Measurements from ENCODE around the gene KCNJ2.

Gene KCNJ2

GRCh38 chr17:70205401-70205800 is 36.1 kb downstream of the KCNJ2 start:
- DNase-seq (ENCODE audit: low read depth in 2 of 2): no peak

- no peak for DNase-seq (ENCODE audit: low read depth in 2 of 2)
These were observed 37.2 kb downstream of the KCNJ2 start for GRCh38 chr17:70206361-70207010.

- no peak for DNase-seq (ENCODE audit: low read depth in 2 of 2)
These were observed 37.9 kb downstream of the KCNJ2 start for GRCh38 chr17:70207184-70207583.

- no peak for DNase-seq (ENCODE audit: low read depth in 2 of 2)
These were observed 38.9 kb downstream of the KCNJ2 start for GRCh38 chr17:70208080-70208794.

- no peak for DNase-seq (ENCODE audit: low read depth in 2 of 2)
These were observed 39.7 kb downstream of the KCNJ2 start for GRCh38 chr17:70208825-70209555.

- DNase-seq (ENCODE audit: low read depth in 2 of 2): no peak
These were observed 46.3 kb downstream of the KCNJ2 start for GRCh38 chr17:70215656-70216055.

- DNase-seq (ENCODE audit: low read depth in 2 of 2): no peak
These were observed 48.2 kb downstream of the KCNJ2 start for GRCh38 chr17:70217571-70217970.

DNA sequence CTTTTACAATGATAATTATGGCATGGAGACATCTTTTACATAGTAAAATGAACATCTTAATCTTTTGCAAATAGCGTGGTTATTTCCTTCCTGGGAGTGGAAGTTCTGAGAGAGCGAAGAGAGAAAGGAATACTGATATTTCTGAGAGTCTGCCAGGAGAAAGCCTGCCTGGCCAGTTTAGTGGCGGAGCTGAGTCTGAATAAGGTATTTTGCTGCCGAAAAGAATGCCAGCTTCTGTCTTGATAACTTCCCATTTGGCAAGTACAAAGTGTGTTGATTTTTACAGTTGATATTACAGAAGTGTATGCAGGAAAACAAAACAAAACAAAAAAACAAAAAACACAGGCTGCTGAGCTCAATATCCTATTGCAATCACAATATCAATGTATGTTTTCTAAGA is 55.9 kb downstream of the KCNJ2 start:
- DNase-seq (ENCODE audit: low read depth in 2 of 2): no peak

All from stimulated activated CD4-positive, alpha-beta T cell treated with anti-CD3 and anti-CD28 coated beads, Interleukin-1b, Interleukin-23, amount 100 ng/mL, for 4 hours (primary cell).